HepG2 (cell line): ENCODE measurements around the gene E2F1. TPM values are rescaled to one million over a fixed set of nuclear protein-coding genes. Genes with fewer than 3 reads are reported as not detected.
A peak's percentile ranks its signal among the peaks of the same experiment; 100 is the strongest.

Experiments used
- ATAC-seq: fragments of 200-7000 bp; cut with Tn5 transposase; 3 replicates; pipeline ENCODE4 v1.9.1; 2020; ENCODE audit warnings: mild to moderate bottlenecking, moderate library complexity
- BruUV-seq: library from RNA; stranded (reverse); fragments of 400-500 nt; replicated peaks from 2 replicates; lab custom pipeline; 2021; lab: Mats Ljungman, UMichigan
- CTCF ChIA-PET: fragments of 300-600 bp; formaldehyde crosslinking; extraction: SDS; loops from one replicate; lab custom pipeline; 2021; ENCODE audit warnings: low total read pairs, inconsistent platforms, low intra/inter-chr PET ratio; lab: Yijun Ruan, JAX
- POLR2A ChIA-PET: fragments of 350-600 bp; sonication (Branson Sonifier 250); formaldehyde crosslinking; loops from one replicate; lab custom pipeline; 2020; ENCODE audit warnings: antibody characterized with exemption, inconsistent platforms; lab: Yijun Ruan, JAX
- DNase-seq: peaks from one replicate; pipeline ENCODE4 v3.0.0-alpha.2; 2015; ENCODE audit warnings: low spot score
- FAIRE-seq: peaks from 3 replicates; lab custom pipeline; 2011; peaks lifted over from hg19 to GRCh38; lab: Jason Lieb, UNC
- H2AFZ ChIP-seq: one replicate; pipeline ENCODE4 v1.6.1; 2011; ENCODE audit warnings: low read length, inconsistent platforms
- H3K27ac ChIP-seq: fragments of 300-600 bp; 3 replicates; pipeline ENCODE4 v1.8.0; 2011; ENCODE audit warnings: mixed run types, mild to moderate bottlenecking, mixed read lengths, low read length, inconsistent platforms; ENCODE audit not compliant: insufficient read depth; ENCODE audit errors: extremely low read length
- H3K27me3 ChIP-seq, 2 experiments: fragments of 200-600 bp in 1 of 2; 2 replicates in 1 of 2; 3 replicates in 1 of 2; pipeline versions ENCODE4 v1.6.0 to v1.8.0; 2011; ENCODE audit warnings: low read length in 2 of 2, mild to moderate bottlenecking in 2 of 2, moderate library complexity in 2 of 2, inconsistent platforms in 1 of 2; ENCODE audit not compliant: insufficient read depth in 2 of 2, control insufficient read depth in 1 of 2
- H3K36me3 ChIP-seq, 2 experiments: fragments of 200-600 bp in 1 of 2; replicated peaks in 1 of 2; 2 replicates in 1 of 2; 3 replicates in 1 of 2; pipeline versions ENCODE4 v1.5.1 to v1.8.0; 2011; ENCODE audit warnings: low read length in 2 of 2, inconsistent platforms in 1 of 2; ENCODE audit not compliant: insufficient read depth in 2 of 2, control insufficient read depth in 1 of 2
- H3K4me1 ChIP-seq: 2 replicates; pipeline ENCODE4 v1.5.1; 2012; ENCODE audit warnings: low read length, inconsistent platforms; ENCODE audit not compliant: insufficient read depth
- H3K4me2 ChIP-seq: 2 replicates; pipeline ENCODE4 v1.6.0; 2011; ENCODE audit warnings: low read depth, low read length, inconsistent platforms
- H3K4me3 ChIP-seq, 3 experiments: fragments of 200-600 bp in 1 of 3; sonication (generic), shearing (Covaris generic) in 1 of 3; replicated peaks in 1 of 3; 2 replicates each; pipeline ENCODE4 v1.5.1; 2011 to 2016; ENCODE audit warnings: low read length in 3 of 3, inconsistent platforms in 2 of 3, low read depth in 2 of 3, mild to moderate bottlenecking in 2 of 3, control low read depth in 1 of 3, mixed read lengths in 1 of 3; ENCODE audit not compliant: insufficient read depth in 1 of 3
- H3K79me2 ChIP-seq: one replicate; pipeline ENCODE4 v1.6.1; 2011; ENCODE audit warnings: low read length, inconsistent platforms; ENCODE audit not compliant: insufficient read depth
- H3K9ac ChIP-seq: 2 replicates; pipeline ENCODE4 v1.6.0; 2011; ENCODE audit warnings: mild to moderate bottlenecking, low read depth, low read length, inconsistent platforms; ENCODE audit not compliant: insufficient read depth
- H3K9me3 ChIP-seq: 2 replicates; pipeline ENCODE4 v1.5.1; 2012; ENCODE audit warnings: mild to moderate bottlenecking, low read length
- H4K20me1 ChIP-seq: 2 replicates; pipeline ENCODE4 v1.6.0; 2011; ENCODE audit warnings: inconsistent platforms, mild to moderate bottlenecking, low read length, moderate library complexity; ENCODE audit not compliant: insufficient read depth
- AGO1 ChIP-seq: fragments of 200-400 bp; formaldehyde crosslinking; IDR thresholded peaks from 2 replicates; pipeline ENCODE4 v1.6.1; 2017; ENCODE audit warnings: mild to moderate bottlenecking, low read depth, low read length, moderate library complexity; ENCODE audit not compliant: poor library complexity, severe bottlenecking
- AGO2 ChIP-seq: fragments of 200-400 bp; formaldehyde crosslinking; optimal IDR thresholded peaks from 2 replicates; pipeline ENCODE3; 2017; ENCODE audit warnings: mild to moderate bottlenecking, low read depth, low read length, moderate library complexity
- ARNTL ChIP-seq: sonication (generic); formaldehyde crosslinking; IDR thresholded peaks from 2 replicates; pipeline ENCODE4 v1.4.0; 2020; ENCODE audit warnings: mild to moderate bottlenecking, missing genetic modification reagents
- POLR2A ChIP-seq, 2 experiments: IDR thresholded peaks; 2 replicates each; pipeline ENCODE4 v1.6.1; 2011; ENCODE audit warnings: low read depth in 2 of 2, low read length in 2 of 2, mild to moderate bottlenecking in 1 of 2, moderate library complexity in 1 of 2; ENCODE audit not compliant: insufficient read depth in 1 of 2
- RBFOX2 ChIP-seq: fragments of 200-400 bp; formaldehyde crosslinking; IDR thresholded peaks from 2 replicates; pipeline ENCODE4 v1.6.1; 2017; ENCODE audit warnings: low read depth, mild to moderate bottlenecking, low read length
- ZBTB21 ChIP-seq: sonication (generic); formaldehyde crosslinking; IDR thresholded peaks from 2 replicates; pipeline ENCODE4 v1.4.0; 2020; ENCODE audit warnings: missing genetic modification reagents
- ZNF343 ChIP-seq: sonication (generic); formaldehyde crosslinking; IDR thresholded peaks from 2 replicates; pipeline ENCODE4 v1.4.0; 2020; ENCODE audit warnings: mild to moderate bottlenecking, missing genetic modification reagents
- ZNF614 ChIP-seq: IDR thresholded peaks from 2 replicates; pipeline ENCODE4 v1.6.1; 2018; ENCODE audit warnings: missing biosample characterization, missing genetic modification reagents, inconsistent platforms, borderline replicate concordance
- WGBS: methylation state at CpG from one replicate; pipeline ENCODE4 v1.1.6; 2017; ENCODE audit warnings: low lambda C conversion rate; 5-methylcytosine and 5-hydroxymethylcytosine counted together
- in situ Hi-C: cut with HindIII; loops from 2 replicates; pipeline ENCODE4 v1.10.0; 2017; ENCODE audit warnings: low pct_unique_long_range_greater_than_20kb; ENCODE audit not compliant: extremely low pct_ligation_motif_present
- intact Hi-C: fragments of 100-400 bp; cut with micrococcal nuclease; formaldehyde crosslinking; loops from one replicate; pipeline ENCODE4 v1.10.0; 2022; ENCODE audit not compliant: unreplicated experiment
- polyA plus RNA-seq, 8 experiments: library from polyadenylated mRNA; depleted of rRNA in 3 of 8; stranded (reverse) in 7 of 8; unstranded in 1 of 8; fragments of >200 nt; fragmentation: Illumina TruSeq in 4 of 8; extraction: Trizol in 4 of 8; gene quantifications; 2 replicates each; pipeline versions ENCODE4 v1.2.1 to v1.2.3, GENCODE V29; 2011 to 2016; ENCODE audit warnings: low read depth in 4 of 8, missing spikeins in 1 of 8, mixed read lengths in 1 of 8; ENCODE audit not compliant: insufficient read depth in 1 of 8
- total RNA-seq, 5 experiments: library from RNA; depleted of rRNA; stranded (reverse); fragments of >200 nt; fragmentation: Illumina TruSeq; extraction: Trizol; gene quantifications; 2 replicates each; pipeline ENCODE4 v1.2.3, GENCODE V29; 2016; ENCODE audit warnings: low read depth in 1 of 5
- TF ChIP-seq, protein P1 (sequence below): sonication (generic); formaldehyde crosslinking; IDR thresholded peaks from 2 replicates; pipeline ENCODE4 v1.8.0; 2022; ENCODE audit warnings: mild to moderate bottlenecking, missing genetic modification reagents
- TF ChIP-seq, protein P2 (sequence below): sonication (generic); formaldehyde crosslinking; IDR thresholded peaks from 2 replicates; pipeline ENCODE4 v1.4.0; 2020; ENCODE audit warnings: missing genetic modification reagents

E2F1 gene
- total and polyA plus RNA-seq, 2 of the 13 experiments (the other 11 are each of a cell fraction or from before 2014, with no cell fraction given) = 25.5 to 39.4 TPM

DNA sequence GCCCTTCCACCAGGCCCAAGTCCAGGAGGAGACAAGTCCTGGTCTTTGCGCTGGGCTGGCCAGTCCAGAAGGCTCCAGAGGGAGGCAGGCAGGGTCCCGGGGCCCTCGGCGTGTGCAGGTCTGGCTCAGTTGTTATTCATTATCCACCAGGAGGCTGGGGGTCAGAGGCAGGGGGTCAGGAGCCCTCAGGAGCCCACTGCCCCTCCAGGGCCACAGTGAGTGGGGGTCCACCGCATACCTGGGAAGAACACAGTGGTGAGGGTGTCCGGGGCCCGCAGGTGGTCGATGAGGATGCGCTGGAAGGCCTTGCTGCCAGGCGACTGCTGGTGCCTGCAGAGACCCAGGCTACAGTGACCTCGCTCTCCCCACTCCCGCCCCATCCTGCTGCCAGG, 28.5 kb downstream of the E2F1 start:
- Histone ChIP-seq H3K9ac (no peak overlapping the region), H3K79me2 (no peaks in the 10 kb centered on the region), H3K4me2 (no peak overlapping the region), H3K4me1 (peaks cover 29% of the 10 kb centered on the region), H3K27me3 (no peaks in the 10 kb centered on the region), H2AFZ (no peak overlapping the region), H4K20me1 (no peaks in the 10 kb centered on the region), H3K27ac (no peak overlapping the region), H3K36me3 (peaks cover 40 to 47% of the 10 kb centered on the region in 2 experiments), H3K4me3 (no peak overlapping the region), H3K9me3 (no peaks in the 10 kb centered on the region)
- WGBS = 98% methylated on average over 12 of the region's 12 CpGs
- in situ Hi-C loops = no loop called here
- ChIA-PET POLR2A (no interaction called here), CTCF (no interaction called here)
- FAIRE-seq (no peak), DNase-seq (no peak), ATAC-seq (no peak)
- peak; percentile 49; the same call in 1 of the 2 replicates for TF ChIP-seq RBFOX2
- TF ChIP-seq ZNF343 (CRISPR knock-in tag) = 0 out of 2 replicates have a peak, but pooled peaks have one; percentile 9
- TF ChIP-seq AGO2 = peak; percentile 40
- no peak for TF ChIP-seq ZNF614 (CRISPR knock-in tag)
- TF ChIP-seq POLR2A (IDR thresholded peaks at IDR 0.05; ENCODE audit: insufficient read depth in 1 of 2, low read depth in 2 of 2, low read length in 2 of 2) = 0 out of 4 replicates have a peak, but pooled peaks of 1 of the 2 experiments have one; percentile 5
- intact Hi-C loops = no loop called here
- no TSS peak for BruUV-seq

DNA sequence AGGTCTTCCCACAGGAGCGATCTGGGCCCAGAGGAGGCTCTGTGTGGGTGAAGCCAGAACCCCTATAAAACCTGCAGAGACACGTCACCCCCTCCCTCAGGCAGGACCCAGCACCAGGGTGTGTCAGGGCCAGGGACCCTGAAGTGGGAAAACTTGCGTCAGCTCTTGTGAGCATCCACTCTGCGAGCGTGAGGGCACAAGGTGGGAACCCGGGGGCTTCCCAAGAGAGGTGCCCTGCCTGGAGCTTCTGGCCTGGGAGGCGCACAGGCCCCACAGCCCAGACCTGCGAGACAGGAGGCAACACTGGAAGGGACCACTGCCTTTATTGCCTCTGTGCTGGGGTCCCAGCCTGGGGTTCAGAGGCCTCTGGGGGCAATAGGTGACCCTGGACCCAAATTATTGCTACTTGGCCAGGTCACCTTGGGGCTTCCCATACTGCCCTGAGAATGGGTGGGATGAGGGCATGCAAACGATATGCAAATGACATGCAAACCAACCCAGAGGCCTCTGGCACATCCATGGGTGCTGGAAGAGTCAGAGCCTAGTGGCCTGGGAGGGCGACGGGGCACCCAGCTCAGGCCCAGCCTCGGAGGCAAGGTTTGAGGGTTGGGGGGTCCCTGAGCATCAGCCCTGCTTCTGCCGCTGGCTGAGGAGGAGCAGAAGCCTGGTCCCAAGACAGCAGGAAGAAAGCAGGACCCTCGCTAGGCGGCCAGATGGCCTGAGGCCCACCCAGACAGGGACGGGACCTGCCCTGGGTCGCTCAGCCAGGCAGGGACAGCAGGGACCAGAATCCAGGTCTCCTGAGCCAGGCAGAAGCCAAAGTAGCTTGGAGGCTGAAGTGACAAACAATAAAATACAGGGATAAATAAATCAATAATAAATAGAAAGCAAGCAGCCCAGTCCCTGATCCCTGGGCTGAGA, 29.1 kb downstream of the E2F1 start:
- no peaks in the 10 kb centered on the region for H4K20me1 ChIP-seq
- intact Hi-C loops (no loop called here), in situ Hi-C loops (no loop called here)
- no peak for FAIRE-seq
- peaks cover 30% of the 10 kb centered on the region for H3K4me1 ChIP-seq
- H3K9me3 ChIP-seq = no peaks in the 10 kb centered on the region
- no peaks in the 10 kb centered on the region for H3K79me2 ChIP-seq
- H3K4me3 ChIP-seq = no peak overlapping the region
- H3K9ac ChIP-seq = no peak overlapping the region
- H3K27ac ChIP-seq = no peak overlapping the region
- CTCF ChIA-PET = no interaction called here
- no peaks in the 10 kb centered on the region for H3K27me3 ChIP-seq
- ATAC-seq = no peak
- no peak overlapping the region for H3K4me2 ChIP-seq
- H3K36me3 ChIP-seq = peaks cover 38 to 47% of the 10 kb centered on the region in 2 experiments
- H2AFZ ChIP-seq = no peak overlapping the region
- no TSS peak for BruUV-seq
- WGBS = 95% methylated on average over 17 of the region's 17 CpGs
- POLR2A ChIA-PET = no interaction called here
- no peak for DNase-seq
- TF ChIP-seq ZBTB21 (CRISPR knock-in tag) = no peak
- peak; percentile 29 for TF ChIP-seq AGO1
- 0 out of 2 replicates have a peak, but pooled peaks have one; percentile 26 for TF ChIP-seq ARNTL
- TF ChIP-seq, protein P1, sequence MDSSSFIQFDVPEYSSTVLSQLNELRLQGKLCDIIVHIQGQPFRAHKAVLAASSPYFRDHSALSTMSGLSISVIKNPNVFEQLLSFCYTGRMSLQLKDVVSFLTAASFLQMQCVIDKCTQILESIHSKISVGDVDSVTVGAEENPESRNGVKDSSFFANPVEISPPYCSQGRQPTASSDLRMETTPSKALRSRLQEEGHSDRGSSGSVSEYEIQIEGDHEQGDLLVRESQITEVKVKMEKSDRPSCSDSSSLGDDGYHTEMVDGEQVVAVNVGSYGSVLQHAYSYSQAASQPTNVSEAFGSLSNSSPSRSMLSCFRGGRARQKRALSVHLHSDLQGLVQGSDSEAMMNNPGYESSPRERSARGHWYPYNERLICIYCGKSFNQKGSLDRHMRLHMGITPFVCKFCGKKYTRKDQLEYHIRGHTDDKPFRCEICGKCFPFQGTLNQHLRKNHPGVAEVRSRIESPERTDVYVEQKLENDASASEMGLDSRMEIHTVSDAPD = no peak
- TF ChIP-seq, protein P2, sequence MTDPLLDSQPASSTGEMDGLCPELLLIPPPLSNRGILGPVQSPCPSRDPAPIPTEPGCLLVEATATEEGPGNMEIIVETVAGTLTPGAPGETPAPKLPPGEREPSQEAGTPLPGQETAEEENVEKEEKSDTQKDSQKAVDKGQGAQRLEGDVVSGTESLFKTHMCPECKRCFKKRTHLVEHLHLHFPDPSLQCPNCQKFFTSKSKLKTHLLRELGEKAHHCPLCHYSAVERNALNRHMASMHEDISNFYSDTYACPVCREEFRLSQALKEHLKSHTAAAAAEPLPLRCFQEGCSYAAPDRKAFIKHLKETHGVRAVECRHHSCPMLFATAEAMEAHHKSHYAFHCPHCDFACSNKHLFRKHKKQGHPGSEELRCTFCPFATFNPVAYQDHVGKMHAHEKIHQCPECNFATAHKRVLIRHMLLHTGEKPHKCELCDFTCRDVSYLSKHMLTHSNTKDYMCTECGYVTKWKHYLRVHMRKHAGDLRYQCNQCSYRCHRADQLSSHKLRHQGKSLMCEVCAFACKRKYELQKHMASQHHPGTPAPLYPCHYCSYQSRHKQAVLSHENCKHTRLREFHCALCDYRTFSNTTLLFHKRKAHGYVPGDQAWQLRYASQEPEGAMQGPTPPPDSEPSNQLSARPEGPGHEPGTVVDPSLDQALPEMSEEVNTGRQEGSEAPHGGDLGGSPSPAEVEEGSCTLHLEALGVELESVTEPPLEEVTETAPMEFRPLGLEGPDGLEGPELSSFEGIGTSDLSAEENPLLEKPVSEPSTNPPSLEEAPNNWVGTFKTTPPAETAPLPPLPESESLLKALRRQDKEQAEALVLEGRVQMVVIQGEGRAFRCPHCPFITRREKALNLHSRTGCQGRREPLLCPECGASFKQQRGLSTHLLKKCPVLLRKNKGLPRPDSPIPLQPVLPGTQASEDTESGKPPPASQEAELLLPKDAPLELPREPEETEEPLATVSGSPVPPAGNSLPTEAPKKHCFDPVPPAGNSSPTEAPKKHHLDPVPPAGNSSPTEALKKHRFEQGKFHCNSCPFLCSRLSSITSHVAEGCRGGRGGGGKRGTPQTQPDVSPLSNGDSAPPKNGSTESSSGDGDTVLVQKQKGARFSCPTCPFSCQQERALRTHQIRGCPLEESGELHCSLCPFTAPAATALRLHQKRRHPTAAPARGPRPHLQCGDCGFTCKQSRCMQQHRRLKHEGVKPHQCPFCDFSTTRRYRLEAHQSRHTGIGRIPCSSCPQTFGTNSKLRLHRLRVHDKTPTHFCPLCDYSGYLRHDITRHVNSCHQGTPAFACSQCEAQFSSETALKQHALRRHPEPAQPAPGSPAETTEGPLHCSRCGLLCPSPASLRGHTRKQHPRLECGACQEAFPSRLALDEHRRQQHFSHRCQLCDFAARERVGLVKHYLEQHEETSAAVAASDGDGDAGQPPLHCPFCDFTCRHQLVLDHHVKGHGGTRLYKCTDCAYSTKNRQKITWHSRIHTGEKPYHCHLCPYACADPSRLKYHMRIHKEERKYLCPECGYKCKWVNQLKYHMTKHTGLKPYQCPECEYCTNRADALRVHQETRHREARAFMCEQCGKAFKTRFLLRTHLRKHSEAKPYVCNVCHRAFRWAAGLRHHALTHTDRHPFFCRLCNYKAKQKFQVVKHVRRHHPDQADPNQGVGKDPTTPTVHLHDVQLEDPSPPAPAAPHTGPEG = no peak
